Measurements from ENCODE around the gene TTLL6. TPM values are rescaled to one million over a fixed set of nuclear protein-coding genes. Genes with fewer than 3 reads are reported as not detected.

The TTLL6 gene
- total and polyA plus RNA-seq, 9 of the 15 experiments (the other 6 are each of a cell fraction or from before 2014, with no cell fraction given) = 0.05 TPM; not detected in 8

GRCh38 chr17:48804936-48805411 lies 12.1 kb downstream of the TTLL6 start (continued):
- TF ChIP-seq DEAF1 (CRISPR knock-in tag; IDR thresholded peaks at IDR 0.05) (peak; percentile 70; the same call in 1 of the 2 replicates), CEBPG (CRISPR knock-in tag; IDR thresholded peaks at IDR 0.05) (no peak), CEBPG (tag; conservative IDR thresholded peaks at IDR 0.05 in 1 of 2, IDR thresholded peaks at IDR 0.05 in 1 of 2) (no peak), CC2D1A (IDR thresholded peaks at IDR 0.05) (peak; percentile 55; the same call in 1 of the 2 replicates), RBM39 (optimal IDR thresholded peaks at IDR 0.05; ENCODE audit: low read depth, low read length) (peak; percentile 43), REST (IDR thresholded peaks at IDR 0.05; ENCODE audit: borderline replicate concordance) (peak; percentile 74), REST (CRISPR knock-in tag; IDR thresholded peaks at IDR 0.05; ENCODE audit: low read depth) (no peak), RAD21 (CRISPR knock-in tag; conservative IDR thresholded peaks at IDR 0.05 in 1 of 2, IDR thresholded peaks at IDR 0.05 in 1 of 2) (peak; percentile 84 to 92), ELF1 (tag; IDR thresholded peaks at IDR 0.05) (no peak), ZBTB12 (CRISPR knock-in tag; IDR thresholded peaks at IDR 0.05) (no peak), NFYB (IDR thresholded peaks at IDR 0.05; ENCODE audit: extremely low read depth, insufficient read length) (no peak), POLR2AphosphoS5 (IDR thresholded peaks at IDR 0.05; ENCODE audit: control insufficient read depth, insufficient read depth, low read depth, low read length) (no peak), ESRRA (IDR thresholded peaks at IDR 0.05; ENCODE audit: borderline replicate concordance, low read depth) (no peak), IFI16 (CRISPR knock-in tag; IDR thresholded peaks at IDR 0.05) (no peak)
